H9 (cell line): ENCODE measurements around the gene BICD2. TPM values are rescaled to one million over a fixed set of nuclear protein-coding genes. Genes with fewer than 3 reads are reported as not detected.

ENCODE experiments used
- DNase-seq: peaks from one replicate; pipeline ENCODE4 v3.0.0-alpha.2; 2017
- H2AFZ ChIP-seq: one replicate; pipeline ENCODE4 v1.6.1; 2013; ENCODE audit warnings: mild to moderate bottlenecking, low read length, control low read depth, moderate library complexity
- H2AK5ac ChIP-seq: 2 replicates; pipeline ENCODE4 v1.6.1; 2013; ENCODE audit warnings: low read length, control low read depth, mixed read lengths; ENCODE audit not compliant: insufficient read length
- H2BK120ac ChIP-seq: one replicate; pipeline ENCODE4 v1.6.1; 2013; ENCODE audit warnings: low read depth, mild to moderate bottlenecking, low read length, control low read depth, inconsistent platforms; ENCODE audit not compliant: poor library complexity, severe bottlenecking
- H2BK12ac ChIP-seq: 2 replicates; pipeline ENCODE4 v1.6.1; 2013; ENCODE audit warnings: low read length, control low read depth, mixed read lengths, low read depth; ENCODE audit not compliant: insufficient read length
- H2BK15ac ChIP-seq: 2 replicates; pipeline ENCODE4 v1.6.1; 2013; ENCODE audit warnings: low read depth, low read length, control low read depth
- H2BK20ac ChIP-seq: one replicate; pipeline ENCODE4 v1.6.1; 2013; ENCODE audit warnings: low read depth, mild to moderate bottlenecking, low read length, control low read depth, inconsistent platforms; ENCODE audit not compliant: poor library complexity, severe bottlenecking
- H2BK5ac ChIP-seq: 2 replicates; pipeline ENCODE4 v1.6.1; 2013; ENCODE audit warnings: low read length, control low read depth, mixed read lengths; ENCODE audit not compliant: insufficient read length
- H3K14ac ChIP-seq: 2 replicates; pipeline ENCODE4 v1.6.1; 2013; ENCODE audit warnings: low read length, control low read depth; ENCODE audit not compliant: insufficient read depth
- H3K18ac ChIP-seq: 2 replicates; pipeline ENCODE4 v1.6.1; 2013; ENCODE audit warnings: low read depth, mild to moderate bottlenecking, mixed read lengths, low read length, control low read depth; ENCODE audit not compliant: insufficient read length
- H3K23ac ChIP-seq: 2 replicates; pipeline ENCODE4 v1.6.1; 2013; ENCODE audit warnings: low read length, control low read depth, mixed read lengths, low read depth; ENCODE audit not compliant: insufficient read length
- H3K23me2 ChIP-seq: 2 replicates; pipeline ENCODE4 v1.6.1; 2013; ENCODE audit warnings: low read depth, mild to moderate bottlenecking, mixed read lengths, low read length, control low read depth; ENCODE audit not compliant: insufficient read length, poor library complexity, severe bottlenecking
- H3K27ac ChIP-seq: 2 replicates; pipeline ENCODE4 v1.5.1; 2013; ENCODE audit warnings: low read length, control low read depth, mixed read lengths, low read depth; ENCODE audit not compliant: insufficient read length
- H3K27me3 ChIP-seq: 2 replicates; pipeline ENCODE4 v1.6.1; 2013; ENCODE audit warnings: low read length, control low read depth, inconsistent platforms; ENCODE audit not compliant: insufficient read depth
- H3K4ac ChIP-seq: 2 replicates; pipeline ENCODE4 v1.6.1; 2013; ENCODE audit warnings: low read depth, mild to moderate bottlenecking, control low read depth, inconsistent platforms, low read length, moderate library complexity
- H3K4me1 ChIP-seq: 2 replicates; pipeline ENCODE4 v1.6.1; 2013; ENCODE audit warnings: low read length, control low read depth, inconsistent platforms; ENCODE audit not compliant: insufficient read depth
- H3K4me2 ChIP-seq: 2 replicates; pipeline ENCODE4 v1.6.1; 2013; ENCODE audit warnings: low read length, control low read depth, mixed read lengths; ENCODE audit not compliant: insufficient read length, insufficient read depth
- H3K56ac ChIP-seq: 2 replicates; pipeline ENCODE4 v1.6.1; 2013; ENCODE audit warnings: low read depth, mild to moderate bottlenecking, mixed read lengths, low read length, control low read depth; ENCODE audit not compliant: insufficient read length
- H3K79me1 ChIP-seq: 2 replicates; pipeline ENCODE4 v1.6.1; 2013; ENCODE audit warnings: low read depth, mild to moderate bottlenecking, moderate library complexity, low read length, control low read depth, inconsistent platforms; ENCODE audit not compliant: insufficient read depth, poor library complexity, severe bottlenecking
- H3K79me2 ChIP-seq: 2 replicates; pipeline ENCODE4 v1.6.1; 2013; ENCODE audit warnings: low read length, control low read depth, inconsistent platforms; ENCODE audit not compliant: insufficient read depth
- H3K9ac ChIP-seq: 2 replicates; pipeline ENCODE4 v1.6.1; 2013; ENCODE audit warnings: low read length, control low read depth, mixed read lengths; ENCODE audit not compliant: insufficient read length; ENCODE audit errors: extremely low read depth
- H3K9me3 ChIP-seq: one replicate; pipeline ENCODE4 v1.6.1; 2013; ENCODE audit warnings: low read depth, low read length, inconsistent platforms; ENCODE audit not compliant: control insufficient read depth
- H3T11ph ChIP-seq: one replicate; pipeline ENCODE4 v1.6.1; 2013; ENCODE audit warnings: mild to moderate bottlenecking, low read length, control low read depth, inconsistent platforms
- H4K20me1 ChIP-seq: one replicate; pipeline ENCODE4 v1.6.1; 2013; ENCODE audit not compliant: control insufficient read depth, insufficient read length, insufficient read depth
- H4K5ac ChIP-seq: 2 replicates; pipeline ENCODE4 v1.6.1; 2013; ENCODE audit warnings: low read depth, mild to moderate bottlenecking, mixed read lengths, low read length, control low read depth; ENCODE audit not compliant: insufficient read length
- H4K8ac ChIP-seq: replicated peaks from 2 replicates; pipeline ENCODE4 v1.6.1; 2013; ENCODE audit warnings: low read length, control low read depth, mixed read lengths, low read depth; ENCODE audit not compliant: insufficient read length
- H4K91ac ChIP-seq: 2 replicates; pipeline ENCODE4 v1.6.1; 2013; ENCODE audit warnings: low read depth, mild to moderate bottlenecking, moderate library complexity, mixed read lengths, low read length, control low read depth; ENCODE audit not compliant: insufficient read length
- H3K27ac Mint-ChIP-seq, 3 experiments: 2 replicates in 2 of 3; 3 replicates in 1 of 3; pipeline ENCODE4 v1.8.0; 2020 to 2021; ENCODE audit warnings: mixed read lengths in 3 of 3, mild to moderate bottlenecking in 1 of 3, moderate library complexity in 1 of 3
- H3K27me3 Mint-ChIP-seq: 2 replicates; pipeline ENCODE4 v1.8.0; 2021; ENCODE audit warnings: low read depth, mild to moderate bottlenecking, moderate library complexity, mixed read lengths
- H3K36me3 Mint-ChIP-seq, 3 experiments: 2 replicates in 2 of 3; 3 replicates in 1 of 3; pipeline ENCODE4 v1.8.0; 2020 to 2021; ENCODE audit warnings: low read depth in 3 of 3, mixed read lengths in 3 of 3; ENCODE audit not compliant: insufficient read depth in 1 of 3
- H3K4me1 Mint-ChIP-seq, 2 experiments: 2 replicates each; pipeline ENCODE4 v1.8.0; 2020; ENCODE audit warnings: mixed read lengths in 2 of 2
- H3K4me3 Mint-ChIP-seq, 2 experiments: 2 replicates in 1 of 2; 3 replicates in 1 of 2; pipeline ENCODE4 v1.8.0; 2020 to 2021; ENCODE audit warnings: mild to moderate bottlenecking in 2 of 2, mixed read lengths in 2 of 2, moderate library complexity in 1 of 2
- H3K9me3 Mint-ChIP-seq, 2 experiments: 2 replicates in 1 of 2; 3 replicates in 1 of 2; pipeline ENCODE4 v1.8.0; 2020; ENCODE audit warnings: mild to moderate bottlenecking in 2 of 2, mixed read lengths in 2 of 2, moderate library complexity in 1 of 2
- WGBS: extraction: QIAGEN DNeasy Blood & Tissue Kit; methylation state at CpG from one replicate; pipeline ENCODE4 v1.1.7; 2013; ENCODE audit warnings: missing lambda C conversion rate, low lambda C conversion rate, mixed read lengths; ENCODE audit not compliant: insufficient read length; ENCODE audit errors: extremely low coverage; 5-methylcytosine and 5-hydroxymethylcytosine counted together
- total RNA-seq: library from RNA; stranded (reverse); gene quantifications from 2 replicates; pipeline ENCODE4 v1.2.1, GENCODE V29; 2021
- TF ChIP-seq, protein P1 (sequence below): fragments of 200-600 bp; sonication (generic); conservative IDR thresholded peaks from 3 replicates; pipeline ENCODE4 v1.8.0; 2021; ENCODE audit warnings: antibody characterized with exemption, mild to moderate bottlenecking

The BICD2 gene
- total RNA-seq, 1 experiment from 2014 or later: 22.3 TPM

DNA sequence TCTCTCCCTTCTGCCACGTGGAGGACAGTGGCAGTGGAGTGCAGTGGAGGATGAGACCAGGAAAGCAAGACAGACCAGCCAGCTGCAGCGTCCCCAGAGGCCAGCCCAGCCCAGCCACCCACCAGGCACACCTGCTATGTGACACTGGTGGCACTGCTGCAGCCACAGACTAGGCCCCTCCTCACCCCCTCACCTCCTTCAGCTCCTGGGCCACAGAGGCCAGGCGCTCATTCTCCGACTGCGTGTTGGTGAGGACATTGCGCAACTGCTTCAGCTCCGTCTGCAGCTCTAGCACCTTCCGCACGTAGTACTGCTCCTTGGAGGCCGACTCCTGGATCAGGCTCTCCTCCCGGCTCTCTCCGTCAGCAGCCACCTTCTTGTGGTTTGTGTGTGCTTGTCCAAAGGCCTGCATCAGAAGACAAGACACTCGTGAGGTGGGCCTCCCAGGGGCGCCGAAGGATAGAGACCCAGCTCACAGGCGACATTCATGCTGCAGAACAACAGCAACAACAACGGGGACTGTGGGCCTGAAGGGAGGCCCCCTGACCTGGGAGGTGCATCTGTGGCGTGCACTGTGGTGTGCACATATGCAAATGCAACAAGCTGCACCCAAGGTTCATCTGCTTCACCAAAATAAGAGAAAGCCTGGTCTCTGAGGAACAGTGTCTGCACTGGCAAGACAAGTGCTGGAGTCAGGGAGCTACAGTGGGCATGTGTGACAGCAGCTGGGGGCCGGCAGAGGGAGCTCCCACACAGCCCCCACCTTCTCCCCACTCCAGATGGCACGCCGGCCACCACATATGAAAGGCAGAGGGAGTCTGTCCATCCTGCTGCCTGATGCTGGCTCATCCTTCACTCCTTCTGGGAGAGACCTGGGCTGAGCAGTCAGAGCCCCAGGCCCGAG, 35.5 kb downstream of the BICD2 start:
- Mint-ChIP-seq H3K27me3 (no peaks in the 10 kb centered on the region), H3K4me1 (no peaks in the 10 kb centered on the region), H3K27ac (no peak overlapping the region; a peak in 1 of 7 replicates), H3K9me3 (no peaks in the 10 kb centered on the region), H3K36me3 (peaks cover 5 to 28% (median 8%) of the 10 kb centered on the region in 3 experiments), H3K4me3 (no peak overlapping the region)
- H3K23ac ChIP-seq: no peak overlapping the region
- H3K18ac ChIP-seq: no peak overlapping the region
- no peak overlapping the region for H4K8ac ChIP-seq
- no peak overlapping the region for H3K56ac ChIP-seq
- H2BK15ac ChIP-seq: no peak overlapping the region
- H3T11ph ChIP-seq: no peak overlapping the region
- no peak overlapping the region for H2AFZ ChIP-seq
- no peaks in the 10 kb centered on the region for H3K9me3 ChIP-seq
- no peak overlapping the region for H2BK12ac ChIP-seq
- no peaks in the 10 kb centered on the region for H3K27me3 ChIP-seq
- no peak overlapping the region for H2BK120ac ChIP-seq
- H4K91ac ChIP-seq: no peak overlapping the region
- H2BK20ac ChIP-seq: no peak overlapping the region
- H4K5ac ChIP-seq: no peak overlapping the region
- WGBS: no CpG with 5 or more reads among the region's 22 CpGs
- H2BK5ac ChIP-seq: no peak overlapping the region
- no peaks in the 10 kb centered on the region for H3K23me2 ChIP-seq
- no peak overlapping the region for H3K14ac ChIP-seq
- no peak overlapping the region for H2AK5ac ChIP-seq
- TF ChIP-seq, protein P1, sequence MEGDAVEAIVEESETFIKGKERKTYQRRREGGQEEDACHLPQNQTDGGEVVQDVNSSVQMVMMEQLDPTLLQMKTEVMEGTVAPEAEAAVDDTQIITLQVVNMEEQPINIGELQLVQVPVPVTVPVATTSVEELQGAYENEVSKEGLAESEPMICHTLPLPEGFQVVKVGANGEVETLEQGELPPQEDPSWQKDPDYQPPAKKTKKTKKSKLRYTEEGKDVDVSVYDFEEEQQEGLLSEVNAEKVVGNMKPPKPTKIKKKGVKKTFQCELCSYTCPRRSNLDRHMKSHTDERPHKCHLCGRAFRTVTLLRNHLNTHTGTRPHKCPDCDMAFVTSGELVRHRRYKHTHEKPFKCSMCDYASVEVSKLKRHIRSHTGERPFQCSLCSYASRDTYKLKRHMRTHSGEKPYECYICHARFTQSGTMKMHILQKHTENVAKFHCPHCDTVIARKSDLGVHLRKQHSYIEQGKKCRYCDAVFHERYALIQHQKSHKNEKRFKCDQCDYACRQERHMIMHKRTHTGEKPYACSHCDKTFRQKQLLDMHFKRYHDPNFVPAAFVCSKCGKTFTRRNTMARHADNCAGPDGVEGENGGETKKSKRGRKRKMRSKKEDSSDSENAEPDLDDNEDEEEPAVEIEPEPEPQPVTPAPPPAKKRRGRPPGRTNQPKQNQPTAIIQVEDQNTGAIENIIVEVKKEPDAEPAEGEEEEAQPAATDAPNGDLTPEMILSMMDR: peak; percentile 67
- no peaks in the 10 kb centered on the region; the same call in 1 of the 2 replicates for H3K79me2 ChIP-seq
- no peak overlapping the region for H3K9ac ChIP-seq
- no peaks in the 10 kb centered on the region for H4K20me1 ChIP-seq
- no peaks in the 10 kb centered on the region for H3K79me1 ChIP-seq
- H3K4me2 ChIP-seq: no peak overlapping the region
- peak; percentile 38 for DNase-seq
- no peaks in the 10 kb centered on the region for H3K4me1 ChIP-seq
- no peak overlapping the region for H3K27ac ChIP-seq
- H3K4ac ChIP-seq: no peak overlapping the region
